Measurements from ENCODE around the gene STK24.

The STK24 gene

DNA sequence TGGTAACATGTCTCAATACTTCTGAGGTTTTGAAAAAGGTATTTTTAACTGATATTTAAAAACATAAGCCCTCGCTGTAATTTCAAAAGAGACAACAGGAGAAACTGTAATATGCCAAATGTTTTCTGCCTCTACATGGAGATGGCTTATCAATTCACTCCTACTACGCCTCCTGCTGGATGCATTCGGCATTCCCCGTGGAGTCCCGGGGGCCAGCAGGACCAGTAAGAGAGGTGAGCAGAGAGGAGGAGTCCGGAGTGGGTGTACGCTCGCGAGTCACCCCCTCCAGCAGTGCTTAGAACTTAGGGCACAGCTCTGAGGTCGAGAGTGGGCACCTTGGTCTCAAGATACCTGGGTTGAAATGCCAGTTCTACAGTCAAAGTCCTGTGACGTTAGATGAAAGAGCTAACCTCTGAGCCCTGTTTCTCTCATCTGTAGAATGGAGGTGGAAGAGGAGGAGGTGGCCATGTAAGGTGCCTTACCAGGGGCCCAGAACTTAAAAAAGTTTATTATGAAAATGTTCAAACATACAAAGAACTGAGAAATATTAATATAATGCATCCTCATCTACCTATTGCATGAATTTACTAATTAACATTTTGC is 110.2 kb downstream of the STK24 start:
- H2AFZ ChIP-seq (ENCODE audit: low read length), result no peak overlapping the region
- H3K36me3 ChIP-seq (ENCODE audit: insufficient read depth, low read length), result peaks cover 60% of the 10 kb centered on the region; the same call in 1 of the 2 replicates
- no peaks in the 10 kb centered on the region for H4K20me1 ChIP-seq (ENCODE audit: insufficient read depth, low read length, poor library complexity, severe bottlenecking)
- no peaks in the 10 kb centered on the region for H3F3A ChIP-seq (ENCODE audit: low read depth)
- no peaks in the 10 kb centered on the region for H3K27me3 ChIP-seq (ENCODE audit: insufficient read depth, low read length, poor library complexity, severe bottlenecking)
- H3K9ac ChIP-seq (ENCODE audit: low read depth, low read length, poor library complexity, severe bottlenecking), result no peak overlapping the region
- H3K79me2 ChIP-seq (ENCODE audit: insufficient read depth, low read length), result peaks cover 9% of the 10 kb centered on the region; the same call in 1 of the 2 replicates
- H3K4me3 ChIP-seq (ENCODE audit: low read length, poor library complexity, severe bottlenecking), result no peak overlapping the region
- H3K9me2 ChIP-seq (replicated peaks; ENCODE audit: low read depth, low read length), result no peaks in the 10 kb centered on the region
- no peaks in the 10 kb centered on the region for H3K9me3 ChIP-seq (ENCODE audit: insufficient read depth, low read depth, low read length)
- TF ChIP-seq, protein P1, sequence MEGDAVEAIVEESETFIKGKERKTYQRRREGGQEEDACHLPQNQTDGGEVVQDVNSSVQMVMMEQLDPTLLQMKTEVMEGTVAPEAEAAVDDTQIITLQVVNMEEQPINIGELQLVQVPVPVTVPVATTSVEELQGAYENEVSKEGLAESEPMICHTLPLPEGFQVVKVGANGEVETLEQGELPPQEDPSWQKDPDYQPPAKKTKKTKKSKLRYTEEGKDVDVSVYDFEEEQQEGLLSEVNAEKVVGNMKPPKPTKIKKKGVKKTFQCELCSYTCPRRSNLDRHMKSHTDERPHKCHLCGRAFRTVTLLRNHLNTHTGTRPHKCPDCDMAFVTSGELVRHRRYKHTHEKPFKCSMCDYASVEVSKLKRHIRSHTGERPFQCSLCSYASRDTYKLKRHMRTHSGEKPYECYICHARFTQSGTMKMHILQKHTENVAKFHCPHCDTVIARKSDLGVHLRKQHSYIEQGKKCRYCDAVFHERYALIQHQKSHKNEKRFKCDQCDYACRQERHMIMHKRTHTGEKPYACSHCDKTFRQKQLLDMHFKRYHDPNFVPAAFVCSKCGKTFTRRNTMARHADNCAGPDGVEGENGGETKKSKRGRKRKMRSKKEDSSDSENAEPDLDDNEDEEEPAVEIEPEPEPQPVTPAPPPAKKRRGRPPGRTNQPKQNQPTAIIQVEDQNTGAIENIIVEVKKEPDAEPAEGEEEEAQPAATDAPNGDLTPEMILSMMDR (conservative IDR thresholded peaks at IDR 0.05; ENCODE audit: low read length), result peak; percentile 72
- TF ChIP-seq EZH2phosphoT487 (IDR thresholded peaks at IDR 0.05; ENCODE audit: borderline replicate concordance), result no peak
- H3K4me2 ChIP-seq (ENCODE audit: low read depth, low read length, poor library complexity, severe bottlenecking), result no peak overlapping the region
- H3K4me1 ChIP-seq (ENCODE audit: insufficient read depth, low read length, poor library complexity, severe bottlenecking), result no peaks in the 10 kb centered on the region

DNA sequence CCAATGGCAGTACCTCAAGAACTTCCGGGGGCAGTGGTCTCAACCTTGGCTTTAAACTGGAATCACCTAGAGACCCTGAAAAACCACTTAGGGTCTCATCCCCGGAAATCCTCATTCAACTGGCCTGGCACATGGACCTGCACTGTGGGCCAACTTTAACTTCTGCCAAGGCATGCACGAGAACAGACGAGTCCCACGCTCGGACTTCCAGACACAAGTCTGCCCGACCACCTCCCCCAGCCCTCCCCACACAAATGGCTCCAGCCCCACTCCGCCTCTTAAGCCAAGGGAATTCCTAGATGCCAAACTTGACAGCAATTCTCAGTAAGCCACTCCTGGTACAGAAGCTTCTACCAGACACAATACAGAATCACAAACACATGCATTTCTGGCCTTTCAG is 114.0 kb downstream of the STK24 start:
- Histone ChIP-seq H3K4me2 (ENCODE audit: low read depth, low read length, poor library complexity, severe bottlenecking) (no peak overlapping the region), H3K36me3 (ENCODE audit: insufficient read depth, low read length) (peaks cover 74% of the 10 kb centered on the region; the same call in 1 of the 2 replicates), H3K4me1 (ENCODE audit: insufficient read depth, low read length, poor library complexity, severe bottlenecking) (no peaks in the 10 kb centered on the region), H3K9me3 (ENCODE audit: insufficient read depth, low read depth, low read length) (no peaks in the 10 kb centered on the region), H4K20me1 (ENCODE audit: insufficient read depth, low read length, poor library complexity, severe bottlenecking) (no peaks in the 10 kb centered on the region), H3K27me3 (ENCODE audit: insufficient read depth, low read length, poor library complexity, severe bottlenecking) (no peaks in the 10 kb centered on the region), H2AFZ (ENCODE audit: low read length) (no peak overlapping the region), H3F3A (ENCODE audit: low read depth) (no peaks in the 10 kb centered on the region), H3K79me2 (ENCODE audit: insufficient read depth, low read length) (peaks cover 5% of the 10 kb centered on the region; the same call in 1 of the 2 replicates), H3K9ac (ENCODE audit: low read depth, low read length, poor library complexity, severe bottlenecking) (no peak overlapping the region), H3K9me2 (replicated peaks; ENCODE audit: low read depth, low read length) (no peaks in the 10 kb centered on the region), H3K4me3 (ENCODE audit: low read length, poor library complexity, severe bottlenecking) (no peak overlapping the region)
- no peak for TF ChIP-seq EZH2phosphoT487 (IDR thresholded peaks at IDR 0.05; ENCODE audit: borderline replicate concordance)
- TF ChIP-seq, protein P1 (conservative IDR thresholded peaks at IDR 0.05; ENCODE audit: low read length), result no peak

- TF ChIP-seq, protein P1 (conservative IDR thresholded peaks at IDR 0.05; ENCODE audit: low read length), result no peak
- no peak for TF ChIP-seq EZH2phosphoT487 (IDR thresholded peaks at IDR 0.05; ENCODE audit: borderline replicate concordance)
- no peaks in the 10 kb centered on the region for H3F3A ChIP-seq (ENCODE audit: low read depth)
- H3K9me3 ChIP-seq (ENCODE audit: insufficient read depth, low read depth, low read length), result no peaks in the 10 kb centered on the region
- H3K36me3 ChIP-seq (ENCODE audit: insufficient read depth, low read length), result peaks cover 72% of the 10 kb centered on the region; the same call in 1 of the 2 replicates
- H3K4me2 ChIP-seq (ENCODE audit: low read depth, low read length, poor library complexity, severe bottlenecking), result no peak overlapping the region
- no peaks in the 10 kb centered on the region for H3K4me1 ChIP-seq (ENCODE audit: insufficient read depth, low read length, poor library complexity, severe bottlenecking)
- H3K9ac ChIP-seq (ENCODE audit: low read depth, low read length, poor library complexity, severe bottlenecking), result no peak overlapping the region
- H3K4me3 ChIP-seq (ENCODE audit: low read length, poor library complexity, severe bottlenecking), result no peak overlapping the region
- no peaks in the 10 kb centered on the region for H4K20me1 ChIP-seq (ENCODE audit: insufficient read depth, low read length, poor library complexity, severe bottlenecking)
- peaks cover 5% of the 10 kb centered on the region; the same call in 1 of the 2 replicates for H3K79me2 ChIP-seq (ENCODE audit: insufficient read depth, low read length)
- H3K9me2 ChIP-seq (replicated peaks; ENCODE audit: low read depth, low read length), result no peaks in the 10 kb centered on the region
- no peak overlapping the region for H2AFZ ChIP-seq (ENCODE audit: low read length)
- no peaks in the 10 kb centered on the region for H3K27me3 ChIP-seq (ENCODE audit: insufficient read depth, low read length, poor library complexity, severe bottlenecking)
Observed at GRCh38 chr13:98462241-98462882, 114.5 kb downstream of the STK24 start.

Data from Loucy (cell line).